RCC 7860 (cell line): Measurements from ENCODE around the gene C1orf115.
A peak's percentile ranks its signal among the peaks of the same experiment; 100 is the strongest.
"Not testable (repeated sequence)": the region's sequence is repeated elsewhere in the genome, so short reads cannot be mapped to it uniquely, and the experiment has no call there.

Source experiments
- DNase-seq: peaks from one replicate; pipeline ENCODE4 v3.0.0-alpha.2; 2015; ENCODE audit warnings: low spot score
- FAIRE-seq: peaks from 2 replicates; lab custom pipeline; 2012; peaks lifted over from hg19 to GRCh38; lab: Jason Lieb, UNC

The C1orf115 gene

GRCh38 chr1:220717800-220718640 lies 27.9 kb downstream of the C1orf115 start:
- FAIRE-seq (no peak), DNase-seq (no peak)

- DNase-seq, FAIRE-seq: not testable (repeated sequence)
These were observed 31.1 kb downstream of the C1orf115 start for GRCh38 chr1:220721266-220721665.

- no peak for DNase-seq
- no peak for FAIRE-seq
These were observed 36.5 kb downstream of the C1orf115 start for GRCh38 chr1:220726634-220727033.

- no peak for DNase-seq
- FAIRE-seq, result no peak
These were observed 37.4 kb downstream of the C1orf115 start for GRCh38 chr1:220727519-220727918.

GRCh38 chr1:220730486-220730885 lies 40.3 kb downstream of the C1orf115 start:
- no peak for FAIRE-seq
- no peak for DNase-seq

- FAIRE-seq (no peak), DNase-seq (no peak)
These were observed 42.0 kb downstream of the C1orf115 start for GRCh38 chr1:220732137-220732536.

- no peak for FAIRE-seq
- no peak for DNase-seq
These were observed 42.5 kb downstream of the C1orf115 start for GRCh38 chr1:220732621-220733020.

- DNase-seq (peak; percentile 57), FAIRE-seq (no peak)
These were observed 43.0 kb downstream of the C1orf115 start for GRCh38 chr1:220733086-220733601.

- peak; percentile 45 for DNase-seq
- FAIRE-seq, result no peak
These were observed 44.6 kb downstream of the C1orf115 start for GRCh38 chr1:220734571-220735326.

- not testable (repeated sequence) for FAIRE-seq, DNase-seq
These were observed 46.1 kb downstream of the C1orf115 start for GRCh38 chr1:220736283-220736682.

- no peak for DNase-seq
- no peak for FAIRE-seq
These were observed 51.2 kb downstream of the C1orf115 start for GRCh38 chr1:220741349-220741748.

- DNase-seq, result no peak
- FAIRE-seq, result no peak
These were observed 51.7 kb downstream of the C1orf115 start for GRCh38 chr1:220741825-220742224.

- no peak for FAIRE-seq
These were observed 52.4 kb downstream of the C1orf115 start for GRCh38 chr1:220742520-220742919.

GRCh38 chr1:220746851-220747250 lies 56.7 kb downstream of the C1orf115 start:
- no peak for DNase-seq
- no peak for FAIRE-seq

More at GRCh38 chr1:220742520-220742919, 52.4 kb downstream of the C1orf115 start:
- DNase-seq, result no peak

GRCh38 chr1:220747437-220748088 lies 57.4 kb downstream of the C1orf115 start:
- DNase-seq (no peak), FAIRE-seq (no peak)

- FAIRE-seq (no peak), DNase-seq (peak; percentile 45)
These were observed 58.1 kb downstream of the C1orf115 start, which contains the start of gene MTARC2 for GRCh38 chr1:220748089-220748934. TSS of gene MTARC2 (plus strand) at chr1:220748322. CDS start at chr1:220748532, 210 bp downstream.
